HEK293T (cell line): ENCODE measurements around the gene ARMCX4.

Source experiments
- ARNT ChIP-seq: fragments of 450-650 bp; IDR thresholded peaks from 2 replicates; pipeline ENCODE4 v1.6.1; 2017; ENCODE audit warnings: mild to moderate bottlenecking
- BHLHE40 ChIP-seq: fragments of 450-650 bp; IDR thresholded peaks from 2 replicates; pipeline ENCODE4 v1.6.1; 2016; ENCODE audit warnings: mild to moderate bottlenecking, moderate library complexity, borderline replicate concordance
- ELF4 ChIP-seq: fragments of 450-650 bp; IDR thresholded peaks from 2 replicates; pipeline ENCODE4 v1.6.1; 2017; ENCODE audit warnings: antibody characterized with exemption
- FOXA1 ChIP-seq: fragments of 450-650 bp; IDR thresholded peaks from 2 replicates; pipeline ENCODE4 v1.6.1; 2016; ENCODE audit warnings: mild to moderate bottlenecking
- FOXK2 ChIP-seq: fragments of 450-650 bp; IDR thresholded peaks from 2 replicates; pipeline ENCODE4 v1.6.1; 2016; ENCODE audit warnings: mild to moderate bottlenecking
- FOXM1 ChIP-seq: fragments of 450-650 bp; IDR thresholded peaks from 2 replicates; pipeline ENCODE4 v1.6.1; 2017; ENCODE audit warnings: mild to moderate bottlenecking, borderline replicate concordance
- HDGF ChIP-seq: fragments of 450-650 bp; IDR thresholded peaks from 2 replicates; pipeline ENCODE4 v1.6.1; 2017; ENCODE audit warnings: antibody characterized with exemption, borderline replicate concordance
- L3MBTL2 ChIP-seq: fragments of 450-650 bp; conservative IDR thresholded peaks from 2 replicates; pipeline ENCODE4 v1.6.1; 2016; ENCODE audit warnings: mild to moderate bottlenecking
- NFRKB ChIP-seq: fragments of 450-650 bp; IDR thresholded peaks from 2 replicates; pipeline ENCODE4 v1.6.1; 2016; ENCODE audit warnings: mild to moderate bottlenecking, moderate library complexity
- SP1 ChIP-seq: fragments of 450-650 bp; IDR thresholded peaks from 2 replicates; pipeline ENCODE4 v1.6.1; 2017
- SUZ12 ChIP-seq: fragments of 450-650 bp; IDR thresholded peaks from 2 replicates; pipeline ENCODE4 v1.6.1; 2016; ENCODE audit warnings: mild to moderate bottlenecking
- TF ChIP-seq, protein P1 (sequence below): fragments of 450-650 bp; IDR thresholded peaks from 2 replicates; pipeline ENCODE4 v1.6.1; 2016

GRCh38 chrX:101493225-101493624 is 8.0 kb downstream of the ARMCX4 start:
- TF ChIP-seq ARNT (no peak), SP1 (no peak), NFRKB (no peak), FOXA1 (no peak), FOXK2 (no peak), L3MBTL2 (no peak), HDGF (no peak), BHLHE40 (no peak), SUZ12 (no peak), FOXM1 (no peak), ELF4 (no peak)
- TF ChIP-seq, protein P1, sequence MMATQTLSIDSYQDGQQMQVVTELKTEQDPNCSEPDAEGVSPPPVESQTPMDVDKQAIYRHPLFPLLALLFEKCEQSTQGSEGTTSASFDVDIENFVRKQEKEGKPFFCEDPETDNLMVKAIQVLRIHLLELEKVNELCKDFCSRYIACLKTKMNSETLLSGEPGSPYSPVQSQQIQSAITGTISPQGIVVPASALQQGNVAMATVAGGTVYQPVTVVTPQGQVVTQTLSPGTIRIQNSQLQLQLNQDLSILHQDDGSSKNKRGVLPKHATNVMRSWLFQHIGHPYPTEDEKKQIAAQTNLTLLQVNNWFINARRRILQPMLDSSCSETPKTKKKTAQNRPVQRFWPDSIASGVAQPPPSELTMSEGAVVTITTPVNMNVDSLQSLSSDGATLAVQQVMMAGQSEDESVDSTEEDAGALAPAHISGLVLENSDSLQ, result no peak
